H9 (cell line): ENCODE measurements around the gene UBAP1. TPM values are rescaled to one million over a fixed set of nuclear protein-coding genes. Genes with fewer than 3 reads are reported as not detected.
A peak's percentile ranks its signal among the peaks of the same experiment; 100 is the strongest.

Experiments
- DNase-seq: peaks from one replicate; pipeline ENCODE4 v3.0.0-alpha.2; 2017
- H2AFZ ChIP-seq: one replicate; pipeline ENCODE4 v1.6.1; 2013; ENCODE audit warnings: mild to moderate bottlenecking, low read length, control low read depth, moderate library complexity
- H2AK5ac ChIP-seq: 2 replicates; pipeline ENCODE4 v1.6.1; 2013; ENCODE audit warnings: low read length, control low read depth, mixed read lengths; ENCODE audit not compliant: insufficient read length
- H2BK120ac ChIP-seq: one replicate; pipeline ENCODE4 v1.6.1; 2013; ENCODE audit warnings: low read depth, mild to moderate bottlenecking, low read length, control low read depth, inconsistent platforms; ENCODE audit not compliant: poor library complexity, severe bottlenecking
- H2BK12ac ChIP-seq: 2 replicates; pipeline ENCODE4 v1.6.1; 2013; ENCODE audit warnings: low read length, control low read depth, mixed read lengths, low read depth; ENCODE audit not compliant: insufficient read length
- H2BK15ac ChIP-seq: 2 replicates; pipeline ENCODE4 v1.6.1; 2013; ENCODE audit warnings: low read depth, low read length, control low read depth
- H2BK20ac ChIP-seq: one replicate; pipeline ENCODE4 v1.6.1; 2013; ENCODE audit warnings: low read depth, mild to moderate bottlenecking, low read length, control low read depth, inconsistent platforms; ENCODE audit not compliant: poor library complexity, severe bottlenecking
- H2BK5ac ChIP-seq: 2 replicates; pipeline ENCODE4 v1.6.1; 2013; ENCODE audit warnings: low read length, control low read depth, mixed read lengths; ENCODE audit not compliant: insufficient read length
- H3K14ac ChIP-seq: 2 replicates; pipeline ENCODE4 v1.6.1; 2013; ENCODE audit warnings: low read length, control low read depth; ENCODE audit not compliant: insufficient read depth
- H3K18ac ChIP-seq: 2 replicates; pipeline ENCODE4 v1.6.1; 2013; ENCODE audit warnings: low read depth, mild to moderate bottlenecking, mixed read lengths, low read length, control low read depth; ENCODE audit not compliant: insufficient read length
- H3K23ac ChIP-seq: 2 replicates; pipeline ENCODE4 v1.6.1; 2013; ENCODE audit warnings: low read length, control low read depth, mixed read lengths, low read depth; ENCODE audit not compliant: insufficient read length
- H3K23me2 ChIP-seq: 2 replicates; pipeline ENCODE4 v1.6.1; 2013; ENCODE audit warnings: low read depth, mild to moderate bottlenecking, mixed read lengths, low read length, control low read depth; ENCODE audit not compliant: insufficient read length, poor library complexity, severe bottlenecking
- H3K27ac ChIP-seq: 2 replicates; pipeline ENCODE4 v1.5.1; 2013; ENCODE audit warnings: low read length, control low read depth, mixed read lengths, low read depth; ENCODE audit not compliant: insufficient read length
- H3K27me3 ChIP-seq: 2 replicates; pipeline ENCODE4 v1.6.1; 2013; ENCODE audit warnings: low read length, control low read depth, inconsistent platforms; ENCODE audit not compliant: insufficient read depth
- H3K4ac ChIP-seq: 2 replicates; pipeline ENCODE4 v1.6.1; 2013; ENCODE audit warnings: low read depth, mild to moderate bottlenecking, control low read depth, inconsistent platforms, low read length, moderate library complexity
- H3K4me1 ChIP-seq: 2 replicates; pipeline ENCODE4 v1.6.1; 2013; ENCODE audit warnings: low read length, control low read depth, inconsistent platforms; ENCODE audit not compliant: insufficient read depth
- H3K4me2 ChIP-seq: 2 replicates; pipeline ENCODE4 v1.6.1; 2013; ENCODE audit warnings: low read length, control low read depth, mixed read lengths; ENCODE audit not compliant: insufficient read length, insufficient read depth
- H3K56ac ChIP-seq: 2 replicates; pipeline ENCODE4 v1.6.1; 2013; ENCODE audit warnings: low read depth, mild to moderate bottlenecking, mixed read lengths, low read length, control low read depth; ENCODE audit not compliant: insufficient read length
- H3K79me1 ChIP-seq: 2 replicates; pipeline ENCODE4 v1.6.1; 2013; ENCODE audit warnings: low read depth, mild to moderate bottlenecking, moderate library complexity, low read length, control low read depth, inconsistent platforms; ENCODE audit not compliant: insufficient read depth, poor library complexity, severe bottlenecking
- H3K79me2 ChIP-seq: 2 replicates; pipeline ENCODE4 v1.6.1; 2013; ENCODE audit warnings: low read length, control low read depth, inconsistent platforms; ENCODE audit not compliant: insufficient read depth
- H3K9ac ChIP-seq: 2 replicates; pipeline ENCODE4 v1.6.1; 2013; ENCODE audit warnings: low read length, control low read depth, mixed read lengths; ENCODE audit not compliant: insufficient read length; ENCODE audit errors: extremely low read depth
- H3K9me3 ChIP-seq: one replicate; pipeline ENCODE4 v1.6.1; 2013; ENCODE audit warnings: low read depth, low read length, inconsistent platforms; ENCODE audit not compliant: control insufficient read depth
- H3T11ph ChIP-seq: one replicate; pipeline ENCODE4 v1.6.1; 2013; ENCODE audit warnings: mild to moderate bottlenecking, low read length, control low read depth, inconsistent platforms
- H4K20me1 ChIP-seq: one replicate; pipeline ENCODE4 v1.6.1; 2013; ENCODE audit not compliant: control insufficient read depth, insufficient read length, insufficient read depth
- H4K5ac ChIP-seq: 2 replicates; pipeline ENCODE4 v1.6.1; 2013; ENCODE audit warnings: low read depth, mild to moderate bottlenecking, mixed read lengths, low read length, control low read depth; ENCODE audit not compliant: insufficient read length
- H4K8ac ChIP-seq: replicated peaks from 2 replicates; pipeline ENCODE4 v1.6.1; 2013; ENCODE audit warnings: low read length, control low read depth, mixed read lengths, low read depth; ENCODE audit not compliant: insufficient read length
- H4K91ac ChIP-seq: 2 replicates; pipeline ENCODE4 v1.6.1; 2013; ENCODE audit warnings: low read depth, mild to moderate bottlenecking, moderate library complexity, mixed read lengths, low read length, control low read depth; ENCODE audit not compliant: insufficient read length
- H3K27ac Mint-ChIP-seq, 3 experiments: 2 replicates in 2 of 3; 3 replicates in 1 of 3; pipeline ENCODE4 v1.8.0; 2020 to 2021; ENCODE audit warnings: mixed read lengths in 3 of 3, mild to moderate bottlenecking in 1 of 3, moderate library complexity in 1 of 3
- H3K27me3 Mint-ChIP-seq: 2 replicates; pipeline ENCODE4 v1.8.0; 2021; ENCODE audit warnings: low read depth, mild to moderate bottlenecking, moderate library complexity, mixed read lengths
- H3K36me3 Mint-ChIP-seq, 3 experiments: 2 replicates in 2 of 3; 3 replicates in 1 of 3; pipeline ENCODE4 v1.8.0; 2020 to 2021; ENCODE audit warnings: low read depth in 3 of 3, mixed read lengths in 3 of 3; ENCODE audit not compliant: insufficient read depth in 1 of 3
- H3K4me1 Mint-ChIP-seq, 2 experiments: 2 replicates each; pipeline ENCODE4 v1.8.0; 2020; ENCODE audit warnings: mixed read lengths in 2 of 2
- H3K4me3 Mint-ChIP-seq, 2 experiments: 2 replicates in 1 of 2; 3 replicates in 1 of 2; pipeline ENCODE4 v1.8.0; 2020 to 2021; ENCODE audit warnings: mild to moderate bottlenecking in 2 of 2, mixed read lengths in 2 of 2, moderate library complexity in 1 of 2
- H3K9me3 Mint-ChIP-seq, 2 experiments: 2 replicates in 1 of 2; 3 replicates in 1 of 2; pipeline ENCODE4 v1.8.0; 2020; ENCODE audit warnings: mild to moderate bottlenecking in 2 of 2, mixed read lengths in 2 of 2, moderate library complexity in 1 of 2
- total RNA-seq: library from RNA; stranded (reverse); gene quantifications from 2 replicates; pipeline ENCODE4 v1.2.1, GENCODE V29; 2021
- TF ChIP-seq, protein P1 (sequence below): fragments of 200-600 bp; sonication (generic); conservative IDR thresholded peaks from 3 replicates; pipeline ENCODE4 v1.8.0; 2021; ENCODE audit warnings: antibody characterized with exemption, mild to moderate bottlenecking

The UBAP1 gene
- total RNA-seq, 1 experiment from 2014 or later = 32.6 TPM

DNA sequence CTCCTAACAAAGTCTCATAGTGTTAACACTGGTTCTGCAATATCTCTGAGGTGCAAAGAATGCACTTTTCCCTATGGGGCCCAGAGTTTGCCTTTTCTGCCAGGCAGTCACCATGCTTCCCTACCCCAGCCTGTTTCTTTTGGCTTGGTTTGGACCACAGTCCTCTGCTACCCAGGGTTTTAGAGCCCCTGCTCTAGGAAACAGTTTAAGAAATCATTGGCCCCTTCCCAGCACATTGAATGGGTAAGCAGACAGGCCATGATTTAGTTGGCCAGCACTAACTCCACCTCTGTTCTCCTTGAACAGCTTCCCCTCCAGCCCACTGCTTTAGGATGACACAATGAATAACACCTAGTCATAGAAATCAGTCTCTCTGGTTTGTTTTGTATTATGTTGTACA lies 73.2 kb downstream of the UBAP1 start:
- no peak overlapping the region for H3K4me2 ChIP-seq
- H4K5ac ChIP-seq = no peak overlapping the region
- H2BK5ac ChIP-seq = no peak overlapping the region
- no peak overlapping the region for H3K14ac ChIP-seq
- H3T11ph ChIP-seq = no peak overlapping the region
- H4K8ac ChIP-seq = no peak overlapping the region
- no peaks in the 10 kb centered on the region for H3K9me3 Mint-ChIP-seq
- no peaks in the 10 kb centered on the region for H3K27me3 Mint-ChIP-seq
- no peak overlapping the region for H2BK20ac ChIP-seq
- no peak overlapping the region for H2BK15ac ChIP-seq
- no peak overlapping the region for H3K4ac ChIP-seq
- H3K36me3 Mint-ChIP-seq = peaks cover 10 to 38% (median 28%) of the 10 kb centered on the region in 3 experiments
- TF ChIP-seq, protein P1, sequence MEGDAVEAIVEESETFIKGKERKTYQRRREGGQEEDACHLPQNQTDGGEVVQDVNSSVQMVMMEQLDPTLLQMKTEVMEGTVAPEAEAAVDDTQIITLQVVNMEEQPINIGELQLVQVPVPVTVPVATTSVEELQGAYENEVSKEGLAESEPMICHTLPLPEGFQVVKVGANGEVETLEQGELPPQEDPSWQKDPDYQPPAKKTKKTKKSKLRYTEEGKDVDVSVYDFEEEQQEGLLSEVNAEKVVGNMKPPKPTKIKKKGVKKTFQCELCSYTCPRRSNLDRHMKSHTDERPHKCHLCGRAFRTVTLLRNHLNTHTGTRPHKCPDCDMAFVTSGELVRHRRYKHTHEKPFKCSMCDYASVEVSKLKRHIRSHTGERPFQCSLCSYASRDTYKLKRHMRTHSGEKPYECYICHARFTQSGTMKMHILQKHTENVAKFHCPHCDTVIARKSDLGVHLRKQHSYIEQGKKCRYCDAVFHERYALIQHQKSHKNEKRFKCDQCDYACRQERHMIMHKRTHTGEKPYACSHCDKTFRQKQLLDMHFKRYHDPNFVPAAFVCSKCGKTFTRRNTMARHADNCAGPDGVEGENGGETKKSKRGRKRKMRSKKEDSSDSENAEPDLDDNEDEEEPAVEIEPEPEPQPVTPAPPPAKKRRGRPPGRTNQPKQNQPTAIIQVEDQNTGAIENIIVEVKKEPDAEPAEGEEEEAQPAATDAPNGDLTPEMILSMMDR = no peak
- no peaks in the 10 kb centered on the region for H3K23me2 ChIP-seq
- no peak overlapping the region for H2BK120ac ChIP-seq
- H3K27me3 ChIP-seq = no peaks in the 10 kb centered on the region
- no peak overlapping the region for H2AFZ ChIP-seq
- no peak for DNase-seq
- no peaks in the 10 kb centered on the region for H3K9me3 ChIP-seq
- no peak overlapping the region for H3K27ac ChIP-seq
- H4K91ac ChIP-seq = no peak overlapping the region
- H3K18ac ChIP-seq = no peak overlapping the region
- H3K56ac ChIP-seq = no peak overlapping the region
- no peak overlapping the region for H3K9ac ChIP-seq
- no peaks in the 10 kb centered on the region for H3K4me1 ChIP-seq
- H4K20me1 ChIP-seq = peaks cover 2% of the 10 kb centered on the region
- H3K4me1 Mint-ChIP-seq = no peaks in the 10 kb centered on the region
- H2AK5ac ChIP-seq = no peak overlapping the region
- no peak overlapping the region for H3K23ac ChIP-seq
- no peaks in the 10 kb centered on the region for H3K79me1 ChIP-seq
- H3K27ac Mint-ChIP-seq = peak overlapping the region in 1 of 3 experiments; percentile 68; a peak in 2 of 7 replicates
- no peak overlapping the region for H2BK12ac ChIP-seq
- no peak overlapping the region for H3K4me3 Mint-ChIP-seq
- H3K79me2 ChIP-seq = no peaks in the 10 kb centered on the region
